H1 (cell line): ENCODE results near the gene EN1. TPM values are rescaled to one million over a fixed set of nuclear protein-coding genes. Genes with fewer than 3 reads are reported as not detected.

Source experiments
- CTCF ChIA-PET: fragments of 300-600 bp; sonication (Branson Sonifier 250); formaldehyde crosslinking; loops from one replicate; lab custom pipeline; 2021; ENCODE audit not compliant: partially characterized antibody; lab: Charles Lee
- POLR2A ChIA-PET: fragments of 300-600 bp; sonication (Branson Sonifier 250); formaldehyde crosslinking; loops from one replicate; lab custom pipeline; 2021; ENCODE audit warnings: inconsistent platforms; ENCODE audit not compliant: partially characterized antibody; lab: Charles Lee
- DNase-seq, 2 experiments: peaks; one replicate each; pipeline versions ENCODE4 v3.0.0 to v3.0.0-alpha.2; 2010 to 2022; ENCODE audit warnings: low spot score in 2 of 2, low read depth in 1 of 2, mixed read lengths in 1 of 2
- FAIRE-seq: peaks from 2 replicates; lab custom pipeline; 2011; peaks lifted over from hg19 to GRCh38; lab: Jason Lieb, UNC
- H2AFZ ChIP-seq: 2 replicates; pipeline ENCODE4 v1.8.1; 2012; ENCODE audit warnings: low read length, inconsistent platforms
- H2AK5ac ChIP-seq: 2 replicates; pipeline ENCODE4 v1.6.1; 2013; ENCODE audit warnings: low read depth, low read length
- H2BK120ac ChIP-seq: replicated peaks from 2 replicates; pipeline ENCODE3; 2013; ENCODE audit warnings: low read depth, low read length, inconsistent platforms
- H2BK12ac ChIP-seq: 2 replicates; pipeline ENCODE4 v1.6.1; 2013; ENCODE audit warnings: low read depth, low read length
- H2BK15ac ChIP-seq: 2 replicates; pipeline ENCODE4 v1.6.1; 2013; ENCODE audit warnings: low read length
- H2BK20ac ChIP-seq: 2 replicates; pipeline ENCODE4 v1.6.1; 2013; ENCODE audit warnings: low read length
- H2BK5ac ChIP-seq: 2 replicates; pipeline ENCODE4 v1.6.1; 2013; ENCODE audit warnings: low read depth, low read length
- H3K14ac ChIP-seq: 2 replicates; pipeline ENCODE4 v1.6.1; 2013; ENCODE audit warnings: inconsistent platforms; ENCODE audit not compliant: insufficient read length
- H3K18ac ChIP-seq: 2 replicates; pipeline ENCODE4 v1.6.1; 2013; ENCODE audit warnings: low read length; ENCODE audit errors: extremely low read depth
- H3K23ac ChIP-seq: 2 replicates; pipeline ENCODE4 v1.6.1; 2013; ENCODE audit warnings: inconsistent platforms; ENCODE audit not compliant: insufficient read length
- H3K23me2 ChIP-seq: 2 replicates; pipeline ENCODE4 v1.6.1; 2013; ENCODE audit warnings: low read depth, low read length
- H3K27ac ChIP-seq: 2 replicates; pipeline ENCODE4 v1.6.1; 2011; ENCODE audit warnings: low read depth, low read length, inconsistent platforms
- H3K27me3 ChIP-seq, 4 experiments: replicated peaks in 1 of 4; 1 replicate in 1 of 4; 2 replicates in 3 of 4; pipeline versions ENCODE4 v1.6.1 to v1.8.1; 2011 to 2013; ENCODE audit warnings: low read length in 3 of 4, mild to moderate bottlenecking in 3 of 4, inconsistent platforms in 2 of 4, mixed read lengths in 2 of 4, moderate library complexity in 1 of 4; ENCODE audit not compliant: control insufficient read depth in 3 of 4, insufficient read depth in 3 of 4; ENCODE audit errors: extremely low read depth in 1 of 4
- H3K36me3 ChIP-seq, 4 experiments: 2 replicates each; pipeline versions ENCODE4 v1.6.1 to v1.8.1; 2011 to 2013; ENCODE audit warnings: mild to moderate bottlenecking in 4 of 4, low read length in 3 of 4, moderate library complexity in 2 of 4, control low read depth in 1 of 4, inconsistent platforms in 1 of 4; ENCODE audit not compliant: insufficient read depth in 4 of 4, control insufficient read depth in 2 of 4
- H3K4ac ChIP-seq: replicated peaks from 2 replicates; pipeline ENCODE3; 2013; ENCODE audit warnings: low read length, low read depth, mixed read lengths, inconsistent platforms; ENCODE audit not compliant: insufficient read length
- H3K4me1 ChIP-seq, 4 experiments: replicated peaks in 1 of 4; 1 replicate in 1 of 4; 2 replicates in 3 of 4; pipeline versions ENCODE4 v1.6.1 to v1.8.1; 2011 to 2013; ENCODE audit warnings: low read length in 3 of 4, inconsistent platforms in 2 of 4, mixed read lengths in 1 of 4; ENCODE audit not compliant: insufficient read depth in 4 of 4, control insufficient read depth in 3 of 4
- H3K4me2 ChIP-seq, 2 experiments: 2 replicates each; pipeline versions ENCODE4 v1.6.1 to v1.8.1; 2011 to 2013; ENCODE audit warnings: low read depth in 2 of 2, low read length in 2 of 2, control low read depth in 1 of 2, inconsistent platforms in 1 of 2, mild to moderate bottlenecking in 1 of 2; ENCODE audit not compliant: insufficient read depth in 1 of 2
- H3K4me3 ChIP-seq, 4 experiments: fragments of 200-600, 300-600 bp in 1 of 4; sonication (generic), shearing (Covaris generic), sonication (Bioruptor Twin) in 1 of 4; 2 replicates each; pipeline versions ENCODE4 v1.5.1 to v1.8.1; 2011 to 2016; ENCODE audit warnings: low read length in 4 of 4, low read depth in 3 of 4, control low read depth in 2 of 4, inconsistent platforms in 2 of 4, mild to moderate bottlenecking in 2 of 4, mixed read lengths in 1 of 4, moderate library complexity in 1 of 4; ENCODE audit not compliant: insufficient read depth in 2 of 4; ENCODE audit errors: extremely low read depth in 1 of 4
- H3K56ac ChIP-seq: replicated peaks from 2 replicates; pipeline ENCODE3; 2013; ENCODE audit warnings: low read depth, mild to moderate bottlenecking, mixed read lengths, low read length, inconsistent platforms; ENCODE audit not compliant: insufficient read length
- H3K79me1 ChIP-seq: 2 replicates; pipeline ENCODE4 v1.6.1; 2013; ENCODE audit warnings: low read depth, low read length, control low read depth
- H3K79me2 ChIP-seq, 2 experiments: 2 replicates each; pipeline versions ENCODE4 v1.6.1 to v1.8.1; 2012 to 2013; ENCODE audit warnings: low read length in 2 of 2, mild to moderate bottlenecking in 2 of 2, inconsistent platforms in 1 of 2; ENCODE audit not compliant: insufficient read depth in 2 of 2, control insufficient read depth in 1 of 2
- H3K9ac ChIP-seq, 4 experiments: replicated peaks in 1 of 4; 1 replicate in 1 of 4; 2 replicates in 3 of 4; pipeline versions ENCODE4 v1.6.1 to v1.8.1; 2011 to 2013; ENCODE audit warnings: low read depth in 3 of 4, low read length in 3 of 4, control low read depth in 2 of 4, mild to moderate bottlenecking in 2 of 4, moderate library complexity in 2 of 4, inconsistent platforms in 1 of 4; ENCODE audit errors: extremely low read depth in 1 of 4
- H3K9me3 ChIP-seq, 2 experiments: 2 replicates each; pipeline versions ENCODE4 v1.6.1 to v1.8.1; 2012 to 2013; ENCODE audit warnings: mild to moderate bottlenecking in 2 of 2, moderate library complexity in 2 of 2, control low read depth in 1 of 2, inconsistent platforms in 1 of 2, low read depth in 1 of 2, low read length in 1 of 2, mixed read lengths in 1 of 2; ENCODE audit not compliant: insufficient read depth in 2 of 2
- H4K20me1 ChIP-seq, 2 experiments: replicated peaks in 1 of 2; 2 replicates each; pipeline versions ENCODE3 to v1.8.1; 2011 to 2013; ENCODE audit warnings: inconsistent platforms in 2 of 2, low read length in 2 of 2, mild to moderate bottlenecking in 1 of 2; ENCODE audit not compliant: insufficient read depth in 2 of 2, control insufficient read depth in 1 of 2
- H4K5ac ChIP-seq: 2 replicates; pipeline ENCODE4 v1.6.1; 2013; ENCODE audit warnings: low read length, low read depth, mixed read lengths, inconsistent platforms; ENCODE audit not compliant: insufficient read length
- H4K8ac ChIP-seq: 2 replicates; pipeline ENCODE4 v1.8.0; 2013; ENCODE audit warnings: mild to moderate bottlenecking, moderate library complexity, low read length, inconsistent platforms; ENCODE audit not compliant: insufficient read depth; ENCODE audit errors: extremely low read depth
- H4K91ac ChIP-seq: replicated peaks from 2 replicates; pipeline ENCODE3; 2013; ENCODE audit warnings: low read length, mixed read lengths, inconsistent platforms; ENCODE audit not compliant: insufficient read length
- CBX8 ChIP-seq: fragments of 300-800, 300-1000 bp; sonication (generic); IDR thresholded peaks from 2 replicates; pipeline ENCODE4 v1.7.1; 2016; ENCODE audit warnings: low read depth, low read length, borderline replicate concordance
- CREB1 ChIP-seq: IDR thresholded peaks from 2 replicates; pipeline ENCODE4 v1.6.1; 2012; ENCODE audit warnings: inconsistent platforms
- EGR1 ChIP-seq: IDR thresholded peaks from 2 replicates; pipeline ENCODE4 v1.6.1; 2011; ENCODE audit warnings: low read depth, low read length, borderline replicate concordance
- GABPA ChIP-seq: IDR thresholded peaks from 2 replicates; pipeline ENCODE4 v1.6.1; 2011; ENCODE audit warnings: mild to moderate bottlenecking, low read length, moderate library complexity, borderline replicate concordance; ENCODE audit not compliant: insufficient read depth
- MAFK ChIP-seq: IDR thresholded peaks from 2 replicates; pipeline ENCODE4 v1.6.1; 2012; ENCODE audit warnings: low read depth, mild to moderate bottlenecking, improper control_type of control experiment, low read length
- POLR2A ChIP-seq, 2 experiments: IDR thresholded peaks; 1 replicate in 1 of 2; 2 replicates in 1 of 2; pipeline ENCODE4 v1.6.1; 2011; ENCODE audit warnings: low read depth in 2 of 2, low read length in 2 of 2, mild to moderate bottlenecking in 2 of 2; ENCODE audit errors: control extremely low read depth in 1 of 2
- RNF2 ChIP-seq: fragments of 200-900, 300-1000 bp; sonication (generic); IDR thresholded peaks from 2 replicates; pipeline ENCODE4 v1.7.1; 2016; ENCODE audit warnings: borderline replicate concordance, low read depth, mild to moderate bottlenecking, antibody characterized with exemption, low read length; ENCODE audit not compliant: poor library complexity, severe bottlenecking; ENCODE audit errors: missing control alignments
- SP4 ChIP-seq: IDR thresholded peaks from 2 replicates; pipeline ENCODE4 v1.6.1; 2012; ENCODE audit warnings: low read length, inconsistent platforms
- TEAD4 ChIP-seq: IDR thresholded peaks from 2 replicates; pipeline ENCODE4 v1.6.1; 2012; ENCODE audit warnings: low read depth, low read length, inconsistent platforms, mixed read lengths
- WGBS, 2 experiments: shearing (Covaris generic) in 1 of 2; methylation state at CpG; one replicate each; pipeline versions ENCODE4 v1.1.6 to v1.1.7; 2013 to 2015; ENCODE audit warnings: low lambda C conversion rate in 2 of 2, mixed read lengths in 2 of 2, inconsistent platforms in 1 of 2, low coverage in 1 of 2, missing lambda C conversion rate in 1 of 2; ENCODE audit not compliant: insufficient replicate concordance in 2 of 2, insufficient coverage in 1 of 2, insufficient read length in 1 of 2; ENCODE audit errors: extremely low coverage in 1 of 2, missing lambda C conversion rate in 1 of 2; 5-methylcytosine and 5-hydroxymethylcytosine counted together
- polyA plus RNA-seq, 7 experiments: library from polyadenylated mRNA; depleted of rRNA in 3 of 7; stranded (reverse) in 5 of 7; unstranded in 2 of 7; fragments of >200 nt in 5 of 7; fragments of 200-250 nt in 2 of 7; gene quantifications; 1 replicate in 5 of 7; 2 replicates in 1 of 7; 4 replicates in 1 of 7; pipeline versions ENCODE4 v1.2.1 to v1.2.3, GENCODE V29; 2011 to 2013; ENCODE audit warnings: missing spikeins in 2 of 7, mixed read lengths in 2 of 7
- total RNA-seq: library from RNA; stranded (reverse); fragmentation: NEBNext Ultra II Directional; extraction: Animal tissue kit (Norgen Biotek cat#: 25700); gene quantifications from 2 replicates; pipeline ENCODE4 v1.2.1, GENCODE V29; 2021
- TF ChIP-seq, protein P1 (sequence below): IDR thresholded peaks from 2 replicates; pipeline ENCODE4 v1.6.1; 2012; ENCODE audit warnings: inconsistent platforms
- TF ChIP-seq, protein P2 (sequence below): IDR thresholded peaks from 2 replicates; pipeline ENCODE4 v1.6.1; 2011; ENCODE audit warnings: low read length, improper control_type of control experiment
- TF ChIP-seq, protein P3 (sequence below): IDR thresholded peaks from 2 replicates; pipeline ENCODE4 v1.6.1; 2012; ENCODE audit warnings: inconsistent platforms

EN1 gene
- total and polyA plus RNA-seq, 2 of the 8 experiments (the other 6 are each of a cell fraction or from before 2014, with no cell fraction given), result not detected

DNA sequence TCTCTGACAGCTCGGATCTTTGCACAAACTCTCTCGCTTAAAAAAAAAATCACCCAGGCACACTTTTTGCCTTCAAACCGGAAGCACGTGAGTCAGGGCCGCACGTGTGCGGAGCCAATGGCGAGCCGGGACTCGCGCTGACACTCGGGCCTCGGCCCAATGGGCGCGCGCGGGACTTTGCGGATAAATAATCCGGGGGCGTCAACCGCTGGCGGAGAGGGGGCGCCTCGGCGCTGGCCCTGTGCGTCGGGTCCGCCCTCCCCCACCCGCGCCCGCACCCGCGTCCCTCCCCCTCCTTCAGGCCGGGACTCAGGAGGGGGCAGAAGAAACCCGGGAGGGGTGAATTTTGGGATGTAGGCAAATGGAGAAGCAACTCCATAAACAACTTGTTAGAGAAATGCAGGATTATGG is 319 bp upstream of the EN1 start:
- Histone ChIP-seq H4K5ac (no peak overlapping the region), H2BK12ac (no peak overlapping the region), H3K14ac (no peak overlapping the region), H2AFZ (no peak overlapping the region), H4K91ac (no peak overlapping the region), H3K79me1 (no peaks in the 10 kb centered on the region), H3K4me2 (peak overlapping the region; percentile 70 to 90), H3K23me2 (peaks cover 10% of the 10 kb centered on the region), H3K9me3 (no peaks in the 10 kb centered on the region), H3K79me2 (no peaks in the 10 kb centered on the region), H3K27me3 (peaks cover 92 to 99% (median 95%) of the 10 kb centered on the region in 4 experiments), H3K18ac (no peak overlapping the region), H3K9ac (no peak overlapping the region), H2BK120ac (no peak overlapping the region), H3K56ac (no peak overlapping the region), H2BK5ac (no peak overlapping the region), H4K8ac (no peak overlapping the region), H2BK20ac (no peak overlapping the region), H3K4ac (no peak overlapping the region), H3K27ac (no peak overlapping the region), H2AK5ac (no peak overlapping the region), H3K36me3 (peaks cover 0 to 4% (median 0%) of the 10 kb centered on the region in 4 experiments; a peak in 1 of 8 replicates), H4K20me1 (peaks cover 24 to 30% of the 10 kb centered on the region in 2 experiments), H3K23ac (no peak overlapping the region), H2BK15ac (no peak overlapping the region), H3K4me1 (peaks cover 3 to 49% (median 32%) of the 10 kb centered on the region in 4 experiments), H3K4me3 (peak overlapping the region; percentile 19 to 57 (median 26); a peak in 5 of 8 replicates)
- CTCF ChIA-PET, result interaction anchor here (0.6 to 8.6 kb wide), 8 partner anchors 8 to 626 kb away, joined by 3 to 84 read pairs (median 7); no protein-coding TSS in a partner anchor
- DNase-seq (peak in 1 of 2 experiments; percentile 85), FAIRE-seq (no peak)
- POLR2A ChIA-PET, result interaction anchor here (0.7 to 1.6 kb wide), 3 partner anchors 14 to 412 kb away, joined by 3 to 4 read pairs (median 4); no protein-coding TSS in a partner anchor
- 5% methylated on average over 2 of the region's 35 CpGs; no CpG with 5 or more reads in 1 of the 2 experiments for WGBS, 2 experiments
- TF ChIP-seq RNF2, result no peak
- TF ChIP-seq SP4, result no peak
- no peak for TF ChIP-seq CBX8
- no peak for TF ChIP-seq GABPA
- TF ChIP-seq TEAD4, result no peak
- TF ChIP-seq CREB1, result 0 out of 2 replicates have a peak, but pooled peaks have one; percentile 27
- TF ChIP-seq MAFK, result no peak
- TF ChIP-seq, protein P1, sequence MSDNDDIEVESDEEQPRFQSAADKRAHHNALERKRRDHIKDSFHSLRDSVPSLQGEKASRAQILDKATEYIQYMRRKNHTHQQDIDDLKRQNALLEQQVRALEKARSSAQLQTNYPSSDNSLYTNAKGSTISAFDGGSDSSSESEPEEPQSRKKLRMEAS, result peak; percentile 94
- TF ChIP-seq, protein P2, sequence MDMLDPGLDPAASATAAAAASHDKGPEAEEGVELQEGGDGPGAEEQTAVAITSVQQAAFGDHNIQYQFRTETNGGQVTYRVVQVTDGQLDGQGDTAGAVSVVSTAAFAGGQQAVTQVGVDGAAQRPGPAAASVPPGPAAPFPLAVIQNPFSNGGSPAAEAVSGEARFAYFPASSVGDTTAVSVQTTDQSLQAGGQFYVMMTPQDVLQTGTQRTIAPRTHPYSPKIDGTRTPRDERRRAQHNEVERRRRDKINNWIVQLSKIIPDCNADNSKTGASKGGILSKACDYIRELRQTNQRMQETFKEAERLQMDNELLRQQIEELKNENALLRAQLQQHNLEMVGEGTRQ, result peak; percentile 70
- TF ChIP-seq EGR1, result peak; percentile 47; the same call in 1 of the 2 replicates
- no peak for TF ChIP-seq POLR2A (IDR thresholded peaks at IDR 0.05; ENCODE audit: control extremely low read depth in 1 of 2, low read depth in 2 of 2, low read length in 2 of 2)
- TF ChIP-seq, protein P3, sequence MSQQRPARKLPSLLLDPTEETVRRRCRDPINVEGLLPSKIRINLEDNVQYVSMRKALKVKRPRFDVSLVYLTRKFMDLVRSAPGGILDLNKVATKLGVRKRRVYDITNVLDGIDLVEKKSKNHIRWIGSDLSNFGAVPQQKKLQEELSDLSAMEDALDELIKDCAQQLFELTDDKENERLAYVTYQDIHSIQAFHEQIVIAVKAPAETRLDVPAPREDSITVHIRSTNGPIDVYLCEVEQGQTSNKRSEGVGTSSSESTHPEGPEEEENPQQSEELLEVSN, result peak; percentile 89
